IPS-15b (cell line): ENCODE data around the gene MYL6.

Experiments
- H3K27me3 ChIP-seq: one replicate; pipeline ENCODE4 v1.6.1; 2013; ENCODE audit warnings: low read length; ENCODE audit not compliant: control insufficient read depth, insufficient read depth
- H3K36me3 ChIP-seq: one replicate; pipeline ENCODE4 v1.6.1; 2013; ENCODE audit warnings: low read length; ENCODE audit not compliant: control insufficient read depth, insufficient read depth
- H3K4me1 ChIP-seq: one replicate; pipeline ENCODE4 v1.6.1; 2013; ENCODE audit warnings: mild to moderate bottlenecking, low read length; ENCODE audit not compliant: control insufficient read depth, insufficient read depth
- H3K4me3 ChIP-seq: one replicate; pipeline ENCODE4 v1.5.1; 2013; ENCODE audit warnings: low read depth, low read length
- H3K9ac ChIP-seq: one replicate; pipeline ENCODE4 v1.6.1; 2013; ENCODE audit warnings: low read depth, mild to moderate bottlenecking, low read length
- H3K9me3 ChIP-seq: one replicate; pipeline ENCODE4 v1.6.1; 2013; ENCODE audit warnings: mild to moderate bottlenecking, low read length; ENCODE audit not compliant: control insufficient read depth, insufficient read depth

MYL6 gene

GRCh38 chr12:56137853-56138571 is 20.1 kb upstream of the MYL6 start:
- no peaks in the 10 kb centered on the region for H3K4me1 ChIP-seq
- peaks cover 64% of the 10 kb centered on the region for H3K36me3 ChIP-seq
- H3K9ac ChIP-seq, result no peak overlapping the region
- no peak overlapping the region for H3K4me3 ChIP-seq
- no peaks in the 10 kb centered on the region for H3K9me3 ChIP-seq
- no peaks in the 10 kb centered on the region for H3K27me3 ChIP-seq

DNA sequence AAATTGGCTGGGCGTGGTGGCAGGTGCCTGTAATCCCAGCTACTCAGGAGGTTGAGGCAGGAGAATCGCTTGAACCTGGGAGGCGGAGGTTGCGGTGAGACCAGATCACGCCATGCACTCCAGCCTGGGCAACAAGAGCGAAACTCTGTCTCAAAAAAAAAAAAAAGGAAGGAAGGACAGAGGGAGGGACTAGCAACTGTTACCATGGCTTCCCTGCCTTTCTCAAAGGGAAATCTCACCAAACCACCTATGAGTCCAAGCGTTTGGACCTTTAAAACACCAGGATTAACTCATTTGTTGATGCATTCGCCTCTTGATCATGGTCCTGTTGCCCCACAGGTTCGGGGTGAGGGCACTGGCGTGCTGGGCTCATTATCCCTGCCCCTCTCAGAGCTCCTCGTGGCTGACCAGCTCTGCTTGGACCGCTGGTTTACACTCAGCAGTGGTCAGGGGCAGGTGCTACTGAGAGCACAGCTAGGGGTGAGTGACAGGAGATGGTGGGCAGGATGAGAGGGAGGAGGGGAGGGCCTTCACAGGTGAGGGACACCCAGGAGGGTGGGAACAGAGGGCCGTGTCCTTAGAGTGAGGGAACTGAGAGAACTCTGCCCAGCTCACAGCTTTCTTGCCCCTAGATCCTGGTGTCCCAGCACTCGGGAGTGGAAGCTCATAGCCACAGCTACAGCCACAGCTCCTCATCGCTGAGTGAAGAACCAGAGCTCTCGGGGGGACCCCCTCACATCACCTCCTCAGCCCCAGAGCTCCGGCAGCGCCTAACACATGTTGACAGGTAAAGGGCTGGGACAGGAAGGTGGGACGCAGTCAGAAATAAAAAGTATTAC is 16.0 kb upstream of the MYL6 start:
- Histone ChIP-seq H3K4me3 (no peak overlapping the region), H3K9ac (no peak overlapping the region), H3K4me1 (no peaks in the 10 kb centered on the region), H3K36me3 (peaks cover 55% of the 10 kb centered on the region), H3K9me3 (no peaks in the 10 kb centered on the region), H3K27me3 (no peaks in the 10 kb centered on the region)

DNA sequence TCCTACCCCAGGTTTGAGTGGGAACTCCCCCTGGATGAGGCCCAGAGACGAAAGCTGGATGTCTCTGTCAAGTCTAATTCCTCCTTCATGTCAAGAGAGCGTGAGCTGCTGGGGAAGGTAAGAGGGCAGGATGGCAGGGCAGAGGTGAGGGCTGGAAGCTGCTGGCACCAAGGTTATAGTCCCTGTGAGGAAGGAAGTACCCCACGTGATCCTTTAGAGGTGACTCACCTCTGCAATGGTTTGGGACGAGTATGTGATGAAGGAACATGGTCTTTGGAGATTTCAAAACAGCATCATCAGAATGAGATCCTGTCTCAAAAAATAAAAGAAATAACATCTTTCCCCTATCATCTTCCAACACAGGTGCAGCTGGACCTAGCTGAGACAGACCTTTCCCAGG is 14.9 kb upstream of the MYL6 start:
- H3K36me3 ChIP-seq, result peaks cover 47% of the 10 kb centered on the region
- no peak overlapping the region for H3K9ac ChIP-seq
- no peaks in the 10 kb centered on the region for H3K9me3 ChIP-seq
- no peak overlapping the region for H3K4me3 ChIP-seq
- H3K27me3 ChIP-seq, result no peaks in the 10 kb centered on the region
- no peaks in the 10 kb centered on the region for H3K4me1 ChIP-seq

DNA sequence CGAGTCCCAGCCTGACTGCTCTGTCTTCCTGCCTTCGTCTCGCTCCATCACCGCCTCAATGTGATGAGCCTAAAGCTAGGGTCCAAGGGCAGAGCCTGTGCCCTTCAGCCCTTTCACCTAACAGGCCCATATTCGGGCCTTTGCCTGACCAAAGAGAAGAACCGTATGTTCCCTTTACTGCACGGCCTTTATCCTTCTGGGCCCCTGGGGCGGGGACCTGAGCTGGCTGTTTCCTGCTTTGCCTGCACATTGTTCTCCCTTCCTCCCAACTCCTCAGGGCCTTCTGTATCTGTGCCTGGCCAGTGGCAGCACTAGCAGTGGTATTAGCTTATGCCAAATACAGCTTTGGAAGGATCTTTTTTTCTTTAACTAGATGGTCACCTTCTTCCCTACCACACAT is 14.3 kb upstream of the MYL6 start:
- no peaks in the 10 kb centered on the region for H3K4me1 ChIP-seq
- no peaks in the 10 kb centered on the region for H3K27me3 ChIP-seq
- H3K4me3 ChIP-seq, result no peak overlapping the region
- H3K9ac ChIP-seq, result no peak overlapping the region
- no peaks in the 10 kb centered on the region for H3K9me3 ChIP-seq
- peaks cover 40% of the 10 kb centered on the region for H3K36me3 ChIP-seq

GRCh38 chr12:56145217-56145616 is 12.9 kb upstream of the MYL6 start:
- Histone ChIP-seq H3K9ac (no peak overlapping the region), H3K4me3 (no peak overlapping the region), H3K9me3 (no peaks in the 10 kb centered on the region), H3K36me3 (peaks cover 29% of the 10 kb centered on the region), H3K27me3 (no peaks in the 10 kb centered on the region), H3K4me1 (no peaks in the 10 kb centered on the region)

GRCh38 chr12:56146492-56147460 is 11.4 kb upstream of the MYL6 start:
- Histone ChIP-seq H3K27me3 (no peaks in the 10 kb centered on the region), H3K4me3 (no peak overlapping the region), H3K9me3 (no peaks in the 10 kb centered on the region), H3K4me1 (no peaks in the 10 kb centered on the region), H3K36me3 (peaks cover 22% of the 10 kb centered on the region), H3K9ac (no peak overlapping the region)

DNA sequence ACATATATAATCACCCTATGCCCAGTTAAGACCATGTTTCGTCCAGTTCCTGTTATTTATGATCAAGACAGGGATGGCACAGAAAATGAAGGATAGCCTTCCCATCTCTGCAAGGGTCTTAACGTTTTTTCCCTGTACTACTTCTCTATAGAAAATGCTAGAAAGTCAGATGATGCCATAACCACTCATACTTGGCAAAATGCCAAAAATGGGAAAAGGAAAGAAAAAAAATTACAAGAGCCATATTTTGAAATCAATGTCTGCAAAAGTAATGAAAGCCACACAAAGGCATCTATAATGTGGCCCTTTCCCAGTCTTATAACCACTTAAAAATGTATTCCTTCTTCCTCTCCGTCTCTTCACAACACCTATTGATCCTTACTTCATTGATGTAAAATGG is 7.6 kb upstream of the MYL6 start:
- Histone ChIP-seq H3K9ac (no peak overlapping the region), H3K9me3 (no peaks in the 10 kb centered on the region), H3K4me1 (peaks cover 2% of the 10 kb centered on the region), H3K27me3 (no peaks in the 10 kb centered on the region), H3K4me3 (no peak overlapping the region), H3K36me3 (peaks cover 10% of the 10 kb centered on the region)

GRCh38 chr12:56151672-56152131 is 6.5 kb upstream of the MYL6 start:
- peaks cover 14% of the 10 kb centered on the region for H3K36me3 ChIP-seq
- H3K9me3 ChIP-seq, result no peaks in the 10 kb centered on the region

DNA sequence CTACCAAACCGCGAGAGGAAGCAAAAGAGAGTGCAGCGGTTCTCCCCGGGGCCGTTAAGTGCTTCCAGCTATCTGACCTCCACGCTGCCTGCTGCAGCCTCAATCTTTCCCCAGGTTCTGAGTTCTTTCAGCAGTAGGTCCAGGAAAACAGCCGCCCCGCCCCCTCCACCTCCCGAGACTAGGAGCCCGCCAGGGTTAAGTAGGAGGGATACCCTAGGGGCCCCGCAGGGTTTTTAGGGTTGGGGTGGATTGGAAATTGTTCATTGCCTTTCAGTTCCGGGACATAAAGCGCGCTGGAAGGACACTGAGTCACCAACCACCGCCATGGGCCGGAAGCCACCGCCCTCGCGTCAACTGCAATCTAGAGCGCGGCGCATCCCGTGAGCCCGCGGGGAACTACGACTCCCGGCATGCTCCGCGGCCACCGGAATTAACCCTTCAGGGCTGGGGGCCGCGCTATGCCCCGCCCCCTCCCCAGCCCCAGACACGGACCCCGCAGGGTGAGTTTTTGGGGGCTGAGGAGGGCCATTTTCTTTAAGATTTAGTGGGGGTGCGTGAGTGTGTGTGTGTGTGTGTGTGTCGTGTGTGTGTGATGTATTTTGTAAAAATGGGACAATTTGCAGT is 5.9 kb upstream of the MYL6 start, which contains the start of gene MYL6B:
Gene MYL6B (plus strand): TSS at position 456 of the 624 bp plus-strand sequence. CDS start 1,332 bp downstream, outside the sequence.
- no peaks in the 10 kb centered on the region for H3K27me3 ChIP-seq
- no peaks in the 10 kb centered on the region for H3K9me3 ChIP-seq
- peak within 1 kb of the TSS; percentile 89 for H3K9ac ChIP-seq
- H3K4me3 ChIP-seq, result peak within 1 kb of the TSS; percentile 82
- H3K4me1 ChIP-seq, result peaks cover 3% of the 10 kb centered on the region
- H3K36me3 ChIP-seq, result peaks cover 14% of the 10 kb centered on the region

More at GRCh38 chr12:56151672-56152131, 6.5 kb upstream of the MYL6 start:
- Histone ChIP-seq H3K27me3 (no peaks in the 10 kb centered on the region), H3K4me3 (peak overlapping the region; percentile 82), H3K4me1 (peaks cover 2% of the 10 kb centered on the region), H3K9ac (peak overlapping the region; percentile 89)

GRCh38 chr12:56152756-56153677 is 5.1 kb upstream of the MYL6 start:
- peak overlapping the region; percentile 81 for H3K9ac ChIP-seq
- peaks cover 14% of the 10 kb centered on the region for H3K36me3 ChIP-seq
- H3K9me3 ChIP-seq, result no peaks in the 10 kb centered on the region
- peaks cover 4% of the 10 kb centered on the region for H3K4me1 ChIP-seq
- H3K27me3 ChIP-seq, result no peaks in the 10 kb centered on the region
- H3K4me3 ChIP-seq, result peak overlapping the region; percentile 82
